Gastroesophageal sphincter (tissue), 4 donors: Measurements from ENCODE around the gene SECISBP2. TPM values are rescaled to one million over a fixed set of nuclear protein-coding genes. Genes with fewer than 3 reads are reported as not detected.

ENCODE experiments used
- ATAC-seq: fragments of 150-250 bp; one replicate; pipeline ENCODE4 v1.9.1; 2016; ENCODE audit warnings: mild to moderate bottlenecking, moderate library complexity
- H3K27ac ChIP-seq, 4 donors: fragments of 200-600 bp; sonication (generic) in 3 of 4; 1 replicate in 3 of 4; 2 replicates in 1 of 4; pipeline ENCODE4 v1.5.1; 2016 to 2019
- H3K27me3 ChIP-seq: fragments of 200-600 bp; sonication (generic); one replicate; pipeline ENCODE4 v1.5.1; 2019
- H3K36me3 ChIP-seq, 2 donors: fragments of 200-600 bp; sonication (generic); one replicate each; pipeline ENCODE4 v1.5.1; 2019; ENCODE audit warnings: control low read depth in 1 of 2
- H3K4me1 ChIP-seq, 3 donors: fragments of 200-600 bp; sonication (generic); 1 replicate in 2 of 3; 2 replicates in 1 of 3; pipeline ENCODE4 v1.5.1; 2016 to 2019; ENCODE audit warnings: control low read depth in 2 of 3
- H3K4me3 ChIP-seq, 2 donors: fragments of 200-600 bp; sonication (generic); one replicate each; pipeline ENCODE4 v1.5.1; 2019; ENCODE audit warnings: mild to moderate bottlenecking in 1 of 2, moderate library complexity in 1 of 2
- H3K9me3 ChIP-seq, 3 donors: fragments of 200-600 bp; sonication (generic); one replicate each; pipeline ENCODE4 v1.5.1; 2017 to 2019; ENCODE audit warnings: control low read depth in 2 of 3
- EP300 ChIP-seq: sonication (generic); formaldehyde crosslinking; IDR thresholded peaks from one replicate; pipeline ENCODE4 v1.6.1; 2017; ENCODE audit warnings: antibody characterized with exemption, mild to moderate bottlenecking
- POLR2A ChIP-seq, 2 donors: fragments of 450-650 bp; IDR thresholded peaks; one replicate each; pipeline ENCODE4 v1.6.1; 2017; ENCODE audit warnings: antibody characterized with exemption in 2 of 2, mild to moderate bottlenecking in 2 of 2, moderate library complexity in 1 of 2
- POLR2AphosphoS5 ChIP-seq: sonication (generic); formaldehyde crosslinking; IDR thresholded peaks from one replicate; pipeline ENCODE4 v1.6.1; 2017; ENCODE audit warnings: antibody characterized with exemption
- WGBS, 2 donors: methylation state at CpG; one replicate each; pipeline ENCODE4 v1.1.5; 2018; ENCODE audit warnings: low coverage in 1 of 2; 5-methylcytosine and 5-hydroxymethylcytosine counted together
- small RNA-seq, 4 donors: library from RNA; depleted of rRNA; stranded (forward); fragments of <200 nt; gene quantifications; one replicate each; pipeline ENCODE3, GENCODE V24; 2016
- total RNA-seq, 4 donors: library from RNA; depleted of rRNA; stranded (reverse); fragments of >200 nt; gene quantifications; one replicate each; pipeline ENCODE4 v1.1.0, GENCODE V29; 2016
- TF ChIP-seq, protein P1 (sequence below), 4 experiments: fragments of 200-600 bp in 2 of 4; fragments of 450-650 bp in 2 of 4; sonication (generic) in 1 of 4; IDR thresholded peaks; one replicate each; pipeline ENCODE4 v1.5.1; 2017 to 2019; ENCODE audit warnings: antibody characterized with exemption in 4 of 4, mild to moderate bottlenecking in 2 of 4, moderate library complexity in 2 of 4

SECISBP2 gene
- total RNA-seq, 4 donors from 2014 or later = 23.3 to 49.5 (median 33.4) TPM

DNA sequence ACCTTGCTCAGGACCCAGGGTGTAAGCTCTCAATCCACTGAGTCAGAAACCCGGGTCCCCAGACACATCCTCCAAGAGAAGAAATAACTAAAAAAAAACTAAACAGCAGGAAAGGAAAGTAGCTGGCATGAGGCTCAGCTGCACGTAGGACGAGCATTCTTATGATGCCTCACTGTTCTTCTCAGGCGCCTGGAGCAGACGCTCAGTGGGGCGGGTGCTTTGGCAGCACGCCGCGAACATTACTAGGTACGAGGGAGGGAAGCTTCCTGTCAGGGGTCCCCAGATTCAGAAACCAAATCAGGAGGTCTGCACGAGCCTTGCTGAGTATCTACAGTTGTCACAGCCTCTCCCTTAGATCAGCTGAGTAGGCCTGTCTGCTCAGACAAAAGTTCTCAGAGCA lies 85.8 kb downstream of the SECISBP2 start:
- TF ChIP-seq EP300 (no peak), POLR2AphosphoS5 (no peak), POLR2A (IDR thresholded peaks at IDR 0.05) (no peak)
- TF ChIP-seq, protein P1, sequence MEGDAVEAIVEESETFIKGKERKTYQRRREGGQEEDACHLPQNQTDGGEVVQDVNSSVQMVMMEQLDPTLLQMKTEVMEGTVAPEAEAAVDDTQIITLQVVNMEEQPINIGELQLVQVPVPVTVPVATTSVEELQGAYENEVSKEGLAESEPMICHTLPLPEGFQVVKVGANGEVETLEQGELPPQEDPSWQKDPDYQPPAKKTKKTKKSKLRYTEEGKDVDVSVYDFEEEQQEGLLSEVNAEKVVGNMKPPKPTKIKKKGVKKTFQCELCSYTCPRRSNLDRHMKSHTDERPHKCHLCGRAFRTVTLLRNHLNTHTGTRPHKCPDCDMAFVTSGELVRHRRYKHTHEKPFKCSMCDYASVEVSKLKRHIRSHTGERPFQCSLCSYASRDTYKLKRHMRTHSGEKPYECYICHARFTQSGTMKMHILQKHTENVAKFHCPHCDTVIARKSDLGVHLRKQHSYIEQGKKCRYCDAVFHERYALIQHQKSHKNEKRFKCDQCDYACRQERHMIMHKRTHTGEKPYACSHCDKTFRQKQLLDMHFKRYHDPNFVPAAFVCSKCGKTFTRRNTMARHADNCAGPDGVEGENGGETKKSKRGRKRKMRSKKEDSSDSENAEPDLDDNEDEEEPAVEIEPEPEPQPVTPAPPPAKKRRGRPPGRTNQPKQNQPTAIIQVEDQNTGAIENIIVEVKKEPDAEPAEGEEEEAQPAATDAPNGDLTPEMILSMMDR (IDR thresholded peaks at IDR 0.05) = no peak
- Histone ChIP-seq H3K4me1 (peaks cover 0 to 5% (median 0%) of the 10 kb centered on the region in 3 donors), H3K27me3 (no peaks in the 10 kb centered on the region), H3K4me3 (no peak overlapping the region), H3K27ac (no peak overlapping the region), H3K36me3 (peaks cover 0 to 56% of the 10 kb centered on the region in 2 donors), H3K9me3 (peaks cover 0 to 7% (median 0%) of the 10 kb centered on the region in 3 donors)
- WGBS, 2 donors = 72 to 90% methylated on average over 5 to 11 of the region's 11 CpGs
- no peak for ATAC-seq

DNA sequence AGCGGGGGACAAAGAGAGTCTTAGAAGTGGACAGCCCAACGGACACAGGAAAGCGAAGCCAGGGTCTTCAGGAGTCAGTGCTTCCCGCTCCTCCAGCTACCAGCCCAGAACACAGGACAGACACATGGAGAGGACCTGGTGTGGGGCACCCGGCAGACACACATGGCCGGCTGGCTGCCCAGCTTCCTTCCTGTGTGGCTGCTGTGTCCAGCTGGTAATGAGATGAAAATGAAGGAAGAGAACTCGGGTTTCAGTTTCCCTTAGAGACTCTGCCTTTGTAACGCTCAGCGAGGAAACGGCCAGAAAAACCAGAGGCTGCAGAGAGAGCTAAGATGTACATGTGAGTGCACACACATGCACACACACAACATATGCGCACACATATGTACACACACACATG lies 87.5 kb downstream of the SECISBP2 start:
- 43 to 60% methylated on average over 1 to 4 of the region's 11 CpGs for WGBS, 2 donors
- Histone ChIP-seq H3K27me3 (no peaks in the 10 kb centered on the region), H3K4me3 (no peak overlapping the region), H3K36me3 (peaks cover 0 to 45% of the 10 kb centered on the region in 2 donors), H3K9me3 (peaks cover 0 to 7% (median 0%) of the 10 kb centered on the region in 3 donors), H3K27ac (peak overlapping the region in 1 of 4 donors; percentile 10), H3K4me1 (peaks cover 0 to 5% (median 0%) of the 10 kb centered on the region in 3 donors)
- TF ChIP-seq EP300 (no peak), POLR2AphosphoS5 (no peak), POLR2A (IDR thresholded peaks at IDR 0.05) (no peak)
- TF ChIP-seq, protein P1 (IDR thresholded peaks at IDR 0.05) = no peak
- no peak for ATAC-seq

DNA sequence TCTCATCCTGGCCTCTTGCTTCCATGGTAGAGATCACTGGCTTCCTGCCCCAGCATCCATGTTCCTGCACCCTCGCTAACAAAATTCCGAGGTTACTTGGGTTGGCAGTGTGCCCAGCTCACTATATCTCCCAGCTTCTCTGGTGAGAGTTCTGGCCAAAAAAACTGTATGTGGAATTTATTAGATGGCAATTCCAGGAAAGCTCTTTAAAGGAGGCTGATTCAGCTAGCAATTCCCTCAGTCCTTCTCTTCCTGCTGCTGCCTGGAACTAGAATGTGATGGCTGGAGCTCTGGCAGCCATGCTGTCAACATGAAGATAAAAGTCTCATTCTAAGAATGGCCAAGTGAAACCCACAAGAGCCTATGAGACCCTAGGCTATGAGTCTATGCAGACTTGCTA lies 88.8 kb downstream of the SECISBP2 start:
- Histone ChIP-seq H3K27me3 (no peaks in the 10 kb centered on the region), H3K27ac (no peak overlapping the region), H3K4me1 (peaks cover 0 to 5% (median 0%) of the 10 kb centered on the region in 3 donors), H3K9me3 (peaks cover 0 to 7% (median 0%) of the 10 kb centered on the region in 3 donors), H3K4me3 (no peak overlapping the region), H3K36me3 (peaks cover 0 to 32% of the 10 kb centered on the region in 2 donors)
- TF ChIP-seq EP300 = no peak
- TF ChIP-seq, protein P1 (IDR thresholded peaks at IDR 0.05) = no peak
- TF ChIP-seq POLR2A (IDR thresholded peaks at IDR 0.05) = no peak
- no peak for TF ChIP-seq POLR2AphosphoS5
- ATAC-seq = no peak
- WGBS, 2 donors = 42% methylated on average over 2 of the region's 2 CpGs; no CpG with 5 or more reads in 1 of the 2 donors

DNA sequence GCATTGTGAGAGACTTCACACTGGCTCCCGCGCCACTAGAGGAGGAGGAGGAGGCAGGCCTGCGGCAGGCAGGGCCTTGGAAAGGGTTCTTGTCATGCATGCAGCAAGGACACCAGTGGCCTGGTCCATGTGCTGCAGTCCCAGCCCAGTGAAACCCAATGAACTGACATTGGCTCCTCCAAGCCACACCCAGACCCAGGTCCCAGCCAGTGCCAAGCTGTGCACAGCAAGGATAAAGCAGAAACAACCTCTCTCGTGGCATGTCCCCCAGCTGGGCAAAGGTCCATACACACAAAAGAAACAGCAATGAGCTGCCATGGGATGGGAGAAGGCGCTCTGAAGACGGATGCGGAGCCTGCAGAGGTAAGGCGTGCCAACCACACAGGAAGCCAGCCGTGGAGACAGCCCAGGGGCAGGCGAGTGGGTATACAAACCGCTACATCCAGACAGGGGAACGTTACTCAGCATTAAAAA lies 90.4 kb downstream of the SECISBP2 start:
- no peak for ATAC-seq
- 13 to 72% methylated on average over 1 to 7 of the region's 12 CpGs for WGBS, 2 donors
- peaks cover 0 to 17% of the 10 kb centered on the region in 2 donors for H3K36me3 ChIP-seq
- TF ChIP-seq, protein P1 (IDR thresholded peaks at IDR 0.05) = no peak
- TF ChIP-seq EP300 = no peak
- TF ChIP-seq POLR2AphosphoS5 = no peak
- TF ChIP-seq POLR2A (IDR thresholded peaks at IDR 0.05) = no peak
- no peak overlapping the region for H3K4me3 ChIP-seq
- no peak overlapping the region for H3K27ac ChIP-seq
- peaks cover 0 to 5% (median 0%) of the 10 kb centered on the region in 3 donors for H3K4me1 ChIP-seq
- no peaks in the 10 kb centered on the region for H3K27me3 ChIP-seq
- peaks cover 0 to 7% (median 0%) of the 10 kb centered on the region in 3 donors for H3K9me3 ChIP-seq

Small RNAs within 50 kb of the gene (small RNA-seq; reads per million reads assigned to genes)
- gene MIR3153 = 0 reads per million in 4 donors

Other genes with a start within 250 kb of the SECISBP2 start
- 1 to 10 TPM; 2.3 to 4.9 (median 4.8) TPM for gene SHC3, start 139.7 kb upstream of the SECISBP2 start, total RNA-seq
- gene CKS2, start 7.3 kb upstream of the SECISBP2 start, total RNA-seq = 1 to 10 TPM in 3 of 4 donors, under 1 TPM in 1; 0.81 to 9.9 (median 4.2) TPM
- 10 to 100 TPM in 1 of 4 donors, 1 to 10 TPM in 3; 4.4 to 12.0 (median 6.5) TPM for gene SEMA4D, start 179.6 kb downstream of the SECISBP2 start, total RNA-seq